GM18499 (cell line): ENCODE results near the gene ZFP82.

ENCODE experiments used
- ATAC-seq: cut with Tn5 transposase; IDR thresholded peaks from one replicate; pipeline ENCODE4 v1.9.1; 2021; ENCODE audit warnings: moderate number of reproducible peaks; ENCODE audit not compliant: insufficient read depth, unreplicated experiment

Gene ZFP82

GRCh38 chr19:36377541-36378178 lies 40.8 kb downstream of the ZFP82 start:
- no peak for ATAC-seq

- no peak for ATAC-seq
These were observed 44.7 kb downstream of the ZFP82 start for GRCh38 chr19:36373638-36374156.

- ATAC-seq, result no peak
These were observed 46.6 kb downstream of the ZFP82 start for GRCh38 chr19:36371886-36372285.

GRCh38 chr19:36363845-36364244 lies 54.6 kb downstream of the ZFP82 start:
- no peak for ATAC-seq
